Subcutaneous abdominal adipose tissue (tissue), 5 donors: Measurements from ENCODE around the gene HKDC1.
"Not testable (repeated sequence)": the region's sequence is repeated elsewhere in the genome, so short reads cannot be mapped to it uniquely, and the experiment has no call there.

Source experiments
- H3K27ac ChIP-seq: one replicate; pipeline ENCODE4 v1.7.0; 2013; ENCODE audit warnings: low read depth, mild to moderate bottlenecking, inconsistent platforms, low read length, moderate library complexity
- H3K27me3 ChIP-seq, 5 donors: one replicate each; pipeline ENCODE4 v1.7.0; 2013; ENCODE audit warnings: low read length in 5 of 5, inconsistent platforms in 1 of 5; ENCODE audit not compliant: control insufficient read depth in 5 of 5, insufficient read depth in 4 of 5
- H3K36me3 ChIP-seq, 5 donors: one replicate each; pipeline ENCODE4 v1.7.0; 2013; ENCODE audit warnings: low read length in 5 of 5; ENCODE audit not compliant: control insufficient read depth in 5 of 5, insufficient read depth in 5 of 5
- H3K4me1 ChIP-seq, 5 donors: one replicate each; pipeline ENCODE4 v1.7.0; 2013; ENCODE audit warnings: low read length in 5 of 5, mild to moderate bottlenecking in 3 of 5, moderate library complexity in 1 of 5; ENCODE audit not compliant: control insufficient read depth in 5 of 5, insufficient read depth in 5 of 5
- H3K4me3 ChIP-seq, 5 donors: one replicate each; pipeline ENCODE4 v1.7.0; 2013; ENCODE audit warnings: low read length in 5 of 5, low read depth in 1 of 5
- H3K9ac ChIP-seq, 5 donors: one replicate each; pipeline ENCODE4 v1.7.0; 2013; ENCODE audit warnings: low read length in 5 of 5, mild to moderate bottlenecking in 4 of 5, moderate library complexity in 3 of 5
- H3K9me3 ChIP-seq, 5 donors: one replicate each; pipeline ENCODE4 v1.7.0; 2013; ENCODE audit warnings: low read length in 5 of 5; ENCODE audit not compliant: control insufficient read depth in 5 of 5
- donor health status: healthy.
- donor health status: healthy.
- donor health status: healthy.
- donor health status: healthy.
- donor health status: healthy.

Gene HKDC1

DNA sequence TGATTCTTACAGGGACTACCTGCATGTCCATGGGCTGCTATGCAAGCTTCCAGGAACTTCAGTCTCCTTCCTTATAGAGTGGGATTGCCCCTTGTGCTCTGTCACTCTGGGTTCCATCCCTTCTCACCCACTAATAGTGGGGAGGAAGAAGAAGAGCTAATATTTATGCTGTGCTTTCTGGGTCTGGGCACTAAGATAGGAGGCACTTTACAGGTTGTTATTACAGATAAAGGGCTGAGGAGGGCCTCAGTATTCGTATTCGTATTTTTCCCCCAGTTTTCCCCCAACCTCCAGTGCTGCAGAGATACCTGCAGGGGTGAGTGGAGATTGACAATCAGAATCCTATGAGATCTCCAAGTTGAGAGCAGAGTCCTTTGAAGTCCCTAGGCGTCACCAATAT lies 72.3 kb downstream of the HKDC1 start:
- Histone ChIP-seq H3K9ac (no peak overlapping the region), H3K9me3 (no peaks in the 10 kb centered on the region), H3K36me3 (no peaks in the 10 kb centered on the region), H3K4me3 (no peak overlapping the region), H3K4me1 (no peaks in the 10 kb centered on the region), H3K27me3 (no peaks in the 10 kb centered on the region), H3K27ac (no peak overlapping the region)

DNA sequence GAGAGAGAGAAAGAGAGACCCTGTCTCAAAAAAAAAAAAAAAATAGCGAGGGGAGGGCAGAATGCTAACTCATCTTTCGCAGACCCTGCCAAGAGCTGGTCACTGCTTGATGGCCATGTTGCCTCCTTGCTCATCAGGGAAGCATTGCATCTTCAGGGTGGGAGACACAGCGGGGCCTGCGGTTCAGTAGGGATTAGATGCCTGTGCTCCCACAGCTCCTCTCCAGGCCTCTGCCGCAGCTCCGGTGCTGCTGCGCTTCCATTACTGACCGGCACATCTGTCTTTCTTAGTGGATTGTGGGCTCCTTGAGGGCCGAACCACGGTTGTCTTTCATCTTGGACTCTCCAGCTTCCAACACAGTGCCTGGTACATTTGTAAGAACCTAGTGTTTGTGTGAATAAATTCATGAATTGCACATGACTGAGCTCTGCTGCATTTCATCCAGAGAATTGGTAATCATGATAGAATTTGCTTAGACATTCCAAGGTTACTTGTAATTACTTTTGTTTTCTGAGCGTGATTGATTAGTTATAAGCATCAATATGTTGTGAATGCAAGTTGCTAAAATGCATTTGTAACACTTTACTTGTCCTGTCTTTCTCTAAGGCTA lies 75.0 kb downstream of the HKDC1 start:
- Histone ChIP-seq H3K9me3 (no peaks in the 10 kb centered on the region), H3K36me3 (no peaks in the 10 kb centered on the region), H3K27me3 (no peaks in the 10 kb centered on the region), H3K4me3 (no peak overlapping the region), H3K4me1 (no peaks in the 10 kb centered on the region), H3K27ac (no peak overlapping the region), H3K9ac (no peak overlapping the region)

DNA sequence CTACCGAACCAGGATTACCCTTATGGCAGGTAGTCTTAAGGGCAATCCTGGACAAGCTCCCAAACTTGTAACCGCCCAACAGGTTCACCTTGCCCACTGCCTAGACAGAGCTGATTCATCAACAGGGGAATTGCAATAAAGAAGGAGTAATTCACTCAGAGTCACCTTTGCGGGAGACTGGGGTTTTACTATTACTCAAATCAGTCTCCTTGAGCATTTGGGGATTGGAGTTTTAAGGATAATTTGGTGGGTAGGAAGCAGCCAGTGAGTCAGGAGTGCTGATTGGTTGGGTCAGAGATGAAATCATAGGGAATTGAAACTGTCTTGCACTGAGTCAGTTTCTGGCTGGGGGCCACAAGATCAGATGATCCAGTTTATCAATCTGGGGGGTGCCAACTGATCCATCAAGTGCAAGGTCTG lies 83.5 kb downstream of the HKDC1 start:
- peaks cover 0 to 3% (median 0%) of the 10 kb centered on the region in 5 donors for H3K9me3 ChIP-seq
- no peak overlapping the region for H3K9ac ChIP-seq
- no peaks in the 10 kb centered on the region for H3K36me3 ChIP-seq
- no peaks in the 10 kb centered on the region for H3K27me3 ChIP-seq
- H3K27ac ChIP-seq: no peak overlapping the region
- H3K4me3 ChIP-seq: no peak overlapping the region
- H3K4me1 ChIP-seq: no peaks in the 10 kb centered on the region

DNA sequence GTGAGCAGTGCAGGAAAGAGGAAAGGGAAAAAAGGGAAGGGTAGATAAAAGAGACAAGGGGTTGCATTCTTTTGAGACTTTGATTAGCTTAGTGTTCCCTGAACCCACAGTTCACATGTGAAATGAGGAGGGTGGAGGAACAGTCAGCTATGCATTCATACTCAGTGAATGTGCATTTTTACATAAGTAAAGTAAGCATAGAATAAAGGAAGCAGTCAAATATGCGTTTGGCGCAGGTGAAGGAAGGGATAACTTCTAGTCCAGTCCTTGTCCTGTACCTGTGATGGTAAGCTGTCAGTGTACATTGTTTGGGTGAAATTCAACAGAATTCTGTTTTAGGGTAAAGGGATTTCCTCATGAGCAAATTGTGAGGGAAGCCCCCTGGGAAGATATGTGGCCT lies 86.3 kb downstream of the HKDC1 start:
- no peak overlapping the region for H3K4me3 ChIP-seq
- H3K27me3 ChIP-seq: no peaks in the 10 kb centered on the region
- H3K27ac ChIP-seq: no peak overlapping the region
- H3K9ac ChIP-seq: no peak overlapping the region
- H3K9me3 ChIP-seq: peaks cover 0 to 3% (median 0%) of the 10 kb centered on the region in 5 donors
- no peaks in the 10 kb centered on the region for H3K36me3 ChIP-seq
- H3K4me1 ChIP-seq: no peaks in the 10 kb centered on the region

DNA sequence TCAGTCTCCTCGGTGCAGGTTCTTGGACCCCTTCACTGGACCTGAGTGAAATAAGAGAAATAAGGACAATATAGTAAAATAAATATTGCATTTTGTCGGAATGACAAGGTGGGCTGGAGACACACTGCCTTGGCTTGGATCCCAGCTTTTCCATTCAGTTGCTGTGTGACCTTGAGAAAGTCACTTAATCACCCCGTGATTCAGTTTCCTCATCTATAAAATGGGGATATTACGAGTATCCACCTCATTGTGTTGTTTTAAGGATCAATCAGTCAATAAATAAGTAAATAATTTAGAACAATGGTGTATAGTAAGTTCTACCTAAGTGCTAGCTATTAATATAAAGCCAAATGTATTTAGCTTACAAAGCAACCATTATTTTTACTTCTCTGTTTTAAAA lies 87.3 kb downstream of the HKDC1 start:
- no peak overlapping the region for H3K9ac ChIP-seq
- H3K27ac ChIP-seq: no peak overlapping the region
- H3K4me3 ChIP-seq: no peak overlapping the region
- H3K27me3 ChIP-seq: no peaks in the 10 kb centered on the region
- peaks cover 0 to 3% (median 0%) of the 10 kb centered on the region in 5 donors for H3K9me3 ChIP-seq
- no peaks in the 10 kb centered on the region for H3K36me3 ChIP-seq
- no peaks in the 10 kb centered on the region for H3K4me1 ChIP-seq

DNA sequence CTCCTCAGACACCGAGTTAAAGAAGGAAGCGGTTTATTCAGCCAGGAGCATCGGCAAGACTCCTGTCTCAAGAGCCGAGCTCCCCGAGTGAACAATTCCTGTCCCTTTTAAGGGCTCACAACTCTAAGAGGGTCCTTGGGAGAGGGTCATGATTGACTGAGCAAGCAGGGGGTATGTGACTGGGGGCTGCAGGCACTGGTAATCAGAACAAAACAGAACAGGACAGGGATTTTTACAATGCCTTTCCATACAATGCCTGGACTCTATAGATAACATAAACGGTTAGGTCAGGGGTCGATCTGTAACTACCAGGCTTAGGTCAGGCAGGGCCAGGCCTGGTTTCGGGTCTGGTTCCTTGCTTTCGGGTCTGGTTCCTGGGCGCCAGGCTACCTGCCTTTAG lies 88.2 kb downstream of the HKDC1 start:
- not testable (repeated sequence) for H3K27ac ChIP-seq, H3K9me3 ChIP-seq, H3K9ac ChIP-seq, H3K4me3 ChIP-seq, H3K4me1 ChIP-seq, H3K27me3 ChIP-seq, H3K36me3 ChIP-seq

DNA sequence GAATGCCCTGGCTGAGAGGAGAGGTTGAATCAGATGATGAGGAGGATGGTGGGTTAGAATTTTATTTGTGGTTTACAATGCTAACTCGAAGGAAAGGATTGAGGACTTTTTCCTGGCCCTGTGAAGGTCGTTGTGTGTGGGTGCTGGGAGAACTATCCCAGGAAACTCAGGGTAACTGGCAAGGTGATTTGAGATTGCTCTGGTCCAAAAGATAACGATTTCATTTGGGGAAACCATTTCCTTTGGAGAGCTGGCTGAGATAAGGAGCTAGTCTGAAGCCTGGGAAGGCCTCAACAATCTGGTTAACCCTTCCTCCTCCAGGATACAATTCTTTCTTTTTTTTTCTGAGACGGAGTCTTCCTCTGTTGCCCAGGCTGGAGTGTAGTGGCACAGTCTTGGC lies 91.2 kb downstream of the HKDC1 start:
- Histone ChIP-seq H3K27ac (no peak overlapping the region), H3K4me3 (no peak overlapping the region), H3K27me3 (no peaks in the 10 kb centered on the region), H3K9me3 (no peaks in the 10 kb centered on the region), H3K36me3 (no peaks in the 10 kb centered on the region), H3K4me1 (peaks cover 0 to 6% (median 5%) of the 10 kb centered on the region in 5 donors), H3K9ac (no peak overlapping the region)

DNA sequence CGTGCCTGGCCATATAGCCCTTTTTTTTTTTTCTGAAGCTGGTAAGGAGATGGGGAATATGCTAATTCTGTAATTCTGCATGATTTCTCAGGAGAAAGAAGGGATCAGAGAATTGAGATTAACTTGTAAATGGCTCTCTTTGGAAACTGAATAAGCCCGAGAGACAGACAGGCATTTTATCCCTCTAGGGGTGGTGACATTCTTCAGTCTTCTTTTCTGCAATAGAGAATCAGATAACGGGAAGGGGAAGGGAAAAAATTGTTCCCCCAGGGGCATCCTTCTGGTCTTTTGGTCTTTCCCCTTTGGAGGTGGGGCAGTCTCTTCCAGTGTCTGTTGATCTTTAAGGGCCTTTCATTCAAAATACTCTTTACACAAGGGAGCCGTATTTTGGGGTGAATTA lies 92.4 kb downstream of the HKDC1 start:
- H3K27ac ChIP-seq: no peak overlapping the region
- no peaks in the 10 kb centered on the region for H3K9me3 ChIP-seq
- H3K27me3 ChIP-seq: no peaks in the 10 kb centered on the region
- H3K36me3 ChIP-seq: no peaks in the 10 kb centered on the region
- peaks cover 2 to 18% (median 18%) of the 10 kb centered on the region in 5 donors for H3K4me1 ChIP-seq
- no peak overlapping the region for H3K9ac ChIP-seq
- H3K4me3 ChIP-seq: no peak overlapping the region

DNA sequence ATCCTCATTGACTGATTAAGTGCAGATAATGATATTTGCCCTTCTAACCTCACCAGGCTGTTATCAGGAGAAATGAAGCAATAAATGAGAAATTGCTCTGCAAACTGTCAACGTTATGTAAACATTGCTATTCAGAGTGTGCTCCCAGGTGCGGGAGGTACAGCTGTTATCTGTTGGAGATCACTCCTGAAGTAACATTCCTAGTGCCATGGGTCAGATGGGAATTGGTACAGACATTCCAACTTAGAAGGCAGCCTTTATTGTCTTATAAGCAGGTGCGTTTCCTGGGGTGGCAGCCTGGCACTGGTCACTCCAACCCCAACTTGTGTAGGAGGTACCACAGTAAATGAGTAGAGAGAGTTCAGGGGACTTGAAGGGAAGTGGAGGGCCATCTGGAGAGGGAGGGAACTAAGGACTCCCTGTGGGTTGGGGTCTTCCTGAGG lies 95.0 kb downstream of the HKDC1 start:
- Histone ChIP-seq H3K9me3 (no peaks in the 10 kb centered on the region), H3K27me3 (no peaks in the 10 kb centered on the region), H3K4me3 (no peak overlapping the region), H3K4me1 (peaks cover 6 to 41% (median 31%) of the 10 kb centered on the region in 5 donors), H3K9ac (no peak overlapping the region), H3K36me3 (no peaks in the 10 kb centered on the region), H3K27ac (no peak overlapping the region)

DNA sequence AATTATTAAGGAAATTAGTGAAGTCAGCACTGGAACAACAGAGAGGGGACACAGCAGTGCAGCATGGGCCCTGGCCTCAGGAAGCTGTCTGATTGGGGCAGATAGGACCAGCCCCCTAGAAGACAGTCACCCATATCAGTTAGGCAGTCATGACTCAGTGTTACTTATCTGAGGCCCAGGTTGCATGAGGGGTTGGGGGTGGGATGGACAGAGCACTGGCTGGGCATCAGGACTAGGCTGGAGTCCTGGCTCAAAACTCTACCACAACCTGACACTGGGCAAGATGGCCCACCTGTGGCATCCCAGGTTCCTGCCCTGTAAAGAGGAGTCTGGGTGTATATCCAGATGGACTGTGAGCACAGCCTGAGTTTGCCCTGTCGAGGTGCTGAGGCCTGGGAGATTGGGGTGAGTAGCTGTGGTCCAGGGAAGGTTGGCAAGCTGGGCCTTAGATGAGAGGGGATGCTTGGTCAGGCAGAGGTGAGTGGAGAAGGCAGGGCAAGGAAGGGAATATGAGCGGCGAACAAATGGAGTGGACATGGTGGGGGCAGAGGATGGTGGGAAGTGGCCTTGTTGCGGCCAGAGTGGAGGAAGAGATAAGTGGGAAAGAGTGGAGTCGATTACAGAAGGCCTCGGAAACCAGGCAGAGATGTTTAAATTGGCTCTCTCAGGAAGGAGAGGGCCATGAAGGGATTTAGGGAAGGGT lies 95.6 kb downstream of the HKDC1 start:
- Histone ChIP-seq H3K27me3 (no peaks in the 10 kb centered on the region), H3K9me3 (no peaks in the 10 kb centered on the region), H3K36me3 (no peaks in the 10 kb centered on the region), H3K9ac (peak overlapping the region in 1 of 5 donors; percentile 16), H3K4me1 (peaks cover 10 to 47% (median 37%) of the 10 kb centered on the region in 5 donors), H3K4me3 (no peak overlapping the region), H3K27ac (peak overlapping the region; percentile 45)
